ENCODE measurements around the gene SMIM32.

The SMIM32 gene

DNA sequence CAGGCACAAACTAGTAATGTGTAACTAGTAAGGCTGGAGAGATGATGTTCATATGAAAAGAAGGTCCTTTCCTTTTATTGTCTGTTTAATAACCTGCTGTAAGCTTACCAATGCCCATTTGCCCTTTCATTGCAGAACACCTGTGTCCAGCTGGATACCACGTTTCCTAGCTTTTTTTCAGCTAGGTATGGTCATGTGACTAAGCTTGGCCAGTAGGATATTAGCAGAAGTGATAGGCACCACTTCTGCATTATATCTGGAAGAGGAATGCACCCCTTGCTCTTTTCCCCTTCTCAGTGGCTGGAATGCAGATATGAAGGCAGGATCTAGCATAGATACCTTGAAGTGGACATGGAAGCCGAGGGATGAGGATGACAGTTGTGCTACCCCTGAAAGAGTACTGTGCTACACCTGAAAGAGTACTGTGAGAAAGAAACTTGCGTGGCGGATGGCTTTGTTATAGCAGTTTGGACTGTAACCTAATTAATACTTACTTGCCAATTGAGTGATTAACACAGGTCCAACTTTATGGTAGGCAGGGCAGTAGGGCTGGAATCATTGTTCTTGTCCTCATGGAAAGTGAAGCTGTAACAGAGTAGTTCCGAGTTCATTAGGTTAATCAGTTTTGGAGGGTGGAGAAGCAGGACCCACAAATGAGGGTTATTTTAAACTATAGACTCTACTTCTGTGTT lies 6.8 kb downstream of the SMIM32 start:
- DNase-seq: no peak

DNA sequence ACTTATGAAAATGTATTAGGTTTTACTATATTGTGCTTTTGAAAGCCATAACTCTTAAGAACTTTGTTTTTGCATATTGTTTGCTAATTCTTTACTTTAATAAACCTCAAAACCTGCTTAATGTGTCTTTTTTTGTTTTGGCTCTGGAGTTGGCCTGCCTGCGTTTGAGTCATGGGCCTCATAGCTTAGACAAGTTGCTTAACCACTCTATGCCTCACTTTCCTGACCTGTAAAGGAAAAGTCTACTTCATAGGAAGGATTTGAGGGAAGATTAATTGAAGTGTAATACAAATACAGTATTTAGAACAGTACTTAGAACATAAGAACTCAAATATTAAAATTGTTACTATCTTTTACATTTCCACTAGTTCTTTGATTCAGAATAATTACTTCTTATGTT lies 10.3 kb downstream of the SMIM32 start:
- no peak for DNase-seq

DNA sequence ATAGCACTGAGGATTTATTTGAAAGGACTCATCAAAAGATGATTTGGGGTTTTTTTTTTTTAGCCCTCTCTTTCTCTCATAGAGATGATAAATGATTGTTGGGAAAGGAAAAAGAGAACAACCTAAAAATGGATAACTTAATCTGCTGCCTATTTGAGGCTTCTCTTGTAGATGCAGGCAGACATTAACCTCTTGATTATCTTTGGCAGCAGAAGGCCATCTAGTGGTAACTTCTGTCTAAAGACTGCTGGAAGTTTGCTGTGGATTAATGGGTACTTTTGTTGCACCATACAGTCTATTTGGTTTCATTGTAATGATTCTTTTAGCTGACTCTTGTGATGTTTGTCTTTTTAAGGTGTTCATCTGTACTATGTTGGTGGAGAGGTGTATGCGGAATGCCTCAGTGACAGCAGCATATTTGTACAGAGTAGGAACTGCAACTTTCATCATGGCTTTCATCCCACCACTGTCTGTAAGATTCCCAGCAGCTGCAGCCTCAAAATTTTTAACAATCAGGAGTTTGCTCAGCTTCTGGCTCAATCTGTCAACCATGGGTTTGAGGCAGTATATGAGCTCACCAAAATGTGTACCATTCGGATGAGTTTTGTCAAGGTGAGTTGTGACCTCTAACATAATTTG lies 18.8 kb downstream of the SMIM32 start:
- DNase-seq: no peak

DNA sequence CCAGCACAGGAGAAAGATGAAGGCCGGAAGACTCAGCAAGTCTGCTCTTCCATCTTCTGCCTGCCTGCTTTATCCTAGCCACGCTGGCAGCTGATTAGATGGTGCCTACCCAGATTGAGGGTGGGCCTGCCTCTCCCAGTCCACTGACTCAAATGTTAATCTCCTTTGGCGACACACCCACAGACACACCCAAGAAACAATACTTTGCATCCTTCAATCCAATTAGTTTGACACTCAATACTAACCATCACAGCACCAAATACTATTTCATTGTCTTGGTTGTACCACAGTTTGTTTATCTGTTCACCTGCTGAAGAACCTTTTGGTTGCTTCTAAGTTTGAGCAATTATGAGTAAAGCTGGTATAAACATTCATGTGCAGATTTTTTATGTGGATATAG lies 23.7 kb downstream of the SMIM32 start:
- DNase-seq: no peak

DNA sequence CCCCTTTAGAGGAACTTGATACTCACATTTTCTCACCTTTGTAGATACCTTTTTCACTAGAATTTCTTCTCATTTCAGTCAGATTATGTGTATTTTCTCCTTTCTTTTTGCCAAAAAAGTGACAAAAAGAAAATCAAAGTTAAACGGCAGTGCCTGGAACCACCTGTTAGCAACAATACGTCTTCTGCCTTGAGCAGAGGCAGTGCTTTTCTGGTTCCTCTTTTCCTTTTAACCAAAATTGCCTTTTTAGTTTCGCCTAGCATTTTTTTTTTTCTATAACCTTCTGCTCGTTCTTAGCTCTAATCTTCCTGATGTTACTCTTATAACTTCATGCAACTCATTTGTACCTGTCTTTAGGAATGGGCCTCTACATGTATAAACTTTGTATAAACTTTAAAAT lies 26.1 kb downstream of the SMIM32 start:
- DNase-seq: no peak

DNA sequence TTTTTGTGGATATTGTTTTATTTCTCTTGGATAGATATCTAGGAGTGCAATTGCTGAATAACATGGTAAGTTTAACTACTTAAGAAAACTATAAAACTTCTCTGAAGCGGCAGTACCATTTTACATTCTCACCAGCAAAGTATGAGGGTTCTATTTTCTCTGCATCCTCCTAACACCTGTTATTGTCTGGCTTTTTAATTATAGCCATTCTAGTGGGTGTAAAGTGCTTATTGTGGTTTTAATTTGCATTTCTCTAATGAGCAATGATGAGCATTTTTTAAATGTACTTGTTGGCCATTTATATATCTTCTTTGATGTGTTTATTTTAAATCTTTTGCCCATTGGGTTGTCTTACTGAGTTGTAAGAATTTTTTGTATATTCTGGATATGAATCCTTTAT lies 28.7 kb downstream of the SMIM32 start:
- no peak for DNase-seq

DNA sequence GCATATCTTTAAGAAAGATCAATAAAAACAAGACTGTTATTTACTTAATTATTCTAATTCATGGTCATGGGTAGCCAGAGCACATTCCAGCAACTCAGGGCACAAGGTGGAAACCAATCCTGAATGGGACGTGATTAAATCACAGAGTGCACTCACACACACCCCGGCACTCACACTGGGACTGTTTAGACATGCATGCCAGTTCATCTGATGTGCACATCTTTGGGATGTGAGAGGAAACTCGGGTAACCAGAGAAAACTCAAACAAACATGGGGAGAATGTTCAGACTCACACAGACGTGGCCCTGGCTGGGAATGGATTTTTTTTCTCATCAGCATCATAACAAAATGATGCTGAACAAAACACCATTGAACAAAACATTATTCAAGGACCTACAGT lies 31.0 kb downstream of the SMIM32 start:
- no peak for DNase-seq

DNA sequence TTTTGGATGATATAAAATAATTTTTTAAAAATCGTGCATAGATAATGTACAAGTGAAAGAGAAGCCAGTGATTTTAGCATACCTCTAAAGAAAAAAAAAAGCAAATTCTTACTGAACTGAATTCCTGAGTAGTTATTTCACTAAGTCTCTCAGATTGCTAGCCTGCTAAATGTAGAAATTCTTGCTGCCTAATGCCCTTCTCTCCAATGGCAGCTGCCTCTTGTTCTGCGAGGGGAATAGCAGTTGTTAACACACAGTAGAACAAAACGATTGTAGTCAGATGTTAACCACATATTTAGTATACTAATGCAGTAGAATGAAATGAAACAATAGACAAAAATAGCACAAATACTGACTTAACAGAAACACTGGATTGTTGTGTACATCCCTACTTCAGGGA lies 33.5 kb downstream of the SMIM32 start:
- no peak for DNase-seq

DNA sequence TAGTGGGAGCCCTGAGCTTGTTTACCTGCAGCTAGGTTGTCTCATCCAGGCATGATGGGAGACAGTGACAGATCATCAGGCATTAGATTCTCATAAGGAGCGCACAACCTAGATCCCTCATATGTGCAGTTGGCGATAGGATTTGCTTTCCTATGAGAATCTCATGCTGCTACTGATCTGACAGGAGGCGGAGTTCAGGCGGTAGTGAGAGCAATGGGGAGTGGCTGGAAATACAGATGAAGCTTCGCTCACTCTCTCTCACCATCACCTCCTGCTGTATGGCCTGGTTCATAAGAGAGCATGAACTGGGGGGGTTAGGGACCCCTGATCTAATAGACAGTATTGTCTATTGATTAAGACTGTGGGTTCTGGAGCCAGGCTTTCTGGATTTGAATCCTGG lies 35.4 kb downstream of the SMIM32 start:
- no peak for DNase-seq

DNA sequence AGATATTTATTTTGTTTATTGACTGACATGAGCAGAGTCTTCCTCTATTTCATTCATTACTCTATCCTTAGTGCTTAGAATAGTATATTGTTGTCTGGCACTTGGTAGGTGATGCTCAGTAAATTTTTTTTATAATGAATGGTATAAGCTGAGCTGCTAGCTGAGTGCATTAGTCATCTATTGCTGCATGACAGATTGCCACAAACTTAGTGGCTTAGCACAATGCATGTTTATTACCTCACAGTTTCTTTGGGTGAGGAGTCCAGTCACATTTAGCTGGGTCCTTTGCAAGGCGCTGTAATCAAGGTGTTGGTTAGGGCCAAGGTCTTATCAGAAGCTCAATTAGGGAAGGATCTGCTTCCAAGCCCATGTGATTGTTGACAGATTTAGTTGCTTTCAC lies 37.2 kb downstream of the SMIM32 start:
- DNase-seq: no peak

DNA sequence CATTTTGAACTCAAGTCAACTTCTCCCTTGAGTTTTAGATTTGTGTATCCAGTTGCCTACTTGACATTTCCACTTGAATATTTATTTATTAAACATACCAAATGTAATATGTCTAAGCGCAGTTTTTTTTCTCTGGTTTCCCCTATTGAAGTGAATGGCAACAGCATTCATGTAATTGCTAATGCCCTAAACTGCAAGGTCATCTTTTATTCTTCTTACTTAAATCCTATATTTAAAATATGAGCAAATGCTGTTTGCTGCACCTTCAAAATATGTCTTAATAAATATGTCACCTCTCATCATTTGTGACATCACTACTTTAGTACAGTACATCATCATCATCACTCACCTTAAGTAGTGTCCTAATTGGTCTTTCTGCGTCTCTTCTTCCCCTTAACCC lies 37.9 kb downstream of the SMIM32 start:
- no peak for DNase-seq

DNA sequence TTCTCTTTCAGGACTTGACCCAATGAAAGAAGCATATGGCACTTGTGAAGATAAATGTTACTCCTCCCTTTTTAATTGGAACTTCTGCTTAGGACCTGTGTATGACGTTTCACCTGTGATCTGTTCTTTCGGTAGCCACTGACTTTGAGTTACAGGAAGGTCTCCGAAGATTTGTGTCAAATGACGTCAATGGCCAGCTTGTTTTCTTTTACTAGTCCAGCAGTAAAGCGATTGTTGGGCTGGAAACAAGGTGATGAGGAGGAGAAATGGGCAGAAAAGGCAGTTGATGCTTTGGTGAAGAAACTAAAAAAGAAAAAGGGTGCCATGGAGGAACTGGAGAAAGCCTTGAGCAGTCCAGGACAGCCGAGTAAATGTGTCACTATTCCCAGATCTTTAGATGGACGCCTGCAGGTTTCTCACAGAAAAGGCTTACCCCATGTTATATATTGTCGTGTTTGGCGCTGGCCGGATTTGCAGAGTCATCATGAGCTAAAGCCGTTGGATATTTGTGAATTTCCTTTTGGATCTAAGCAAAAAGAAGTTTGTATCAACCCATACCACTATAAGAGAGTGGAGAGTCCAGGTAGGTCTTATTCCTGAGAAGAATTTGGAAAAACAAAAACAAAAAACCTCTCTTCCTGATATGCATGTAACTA lies 39.3 kb downstream of the SMIM32 start:
- no peak for DNase-seq

DNA sequence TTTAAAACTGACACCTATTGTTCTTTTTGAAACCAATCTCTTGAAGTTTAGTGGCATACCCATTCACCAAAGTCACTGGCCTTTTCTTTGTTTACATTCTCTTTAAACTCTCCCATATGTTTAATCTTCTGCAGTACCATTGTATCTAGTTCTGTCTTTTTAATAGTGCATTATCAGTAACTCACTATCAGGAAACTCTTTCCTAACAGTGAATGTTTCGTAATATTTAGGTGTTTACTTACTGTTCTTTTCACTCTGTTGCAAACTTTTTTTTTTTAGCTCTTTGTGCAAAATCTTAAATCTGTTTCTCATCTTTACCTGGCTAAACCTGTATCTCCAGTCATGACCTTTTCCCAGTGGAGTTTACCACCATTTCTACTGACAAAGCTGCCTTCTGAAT lies 43.1 kb downstream of the SMIM32 start:
- DNase-seq: no peak

DNA sequence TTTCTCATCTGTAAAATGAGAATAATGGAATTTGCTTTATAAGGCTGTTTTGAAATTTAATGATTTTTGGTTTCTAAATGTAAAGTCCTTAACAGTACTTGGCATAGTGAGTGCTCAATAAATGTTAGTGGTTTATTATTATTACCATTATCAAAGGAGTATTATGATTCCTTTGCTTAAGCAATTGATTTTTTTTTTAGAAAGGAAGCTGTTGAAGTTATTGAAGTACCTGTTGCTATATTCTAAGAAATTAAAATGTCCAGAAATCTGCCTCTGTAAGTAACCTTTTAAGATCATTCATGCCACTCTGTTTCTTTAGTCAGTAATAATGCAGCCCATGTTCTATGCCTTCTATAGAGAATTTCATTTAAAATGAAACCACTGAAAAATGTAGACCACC lies 45.3 kb downstream of the SMIM32 start:
- DNase-seq: no peak

DNA sequence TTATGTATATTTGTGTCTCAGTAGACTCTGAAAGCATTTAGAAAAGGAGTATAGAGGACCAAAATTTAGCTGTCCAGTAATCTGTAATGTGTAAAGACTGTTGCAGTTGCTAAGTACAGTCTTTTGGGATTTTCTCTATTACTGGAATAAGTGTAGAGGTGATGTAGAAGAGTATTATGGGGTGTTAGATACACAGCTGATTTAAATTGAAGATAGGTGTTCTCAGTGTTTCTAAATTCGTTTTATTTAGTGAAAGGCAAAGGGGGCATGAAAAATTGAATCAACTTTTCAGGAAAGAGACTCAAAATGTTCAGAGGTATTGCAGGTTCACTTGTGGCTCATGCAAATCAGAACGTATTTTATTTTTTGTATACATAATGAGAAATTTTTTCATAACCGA lies 46.8 kb downstream of the SMIM32 start:
- no peak for DNase-seq

DNA sequence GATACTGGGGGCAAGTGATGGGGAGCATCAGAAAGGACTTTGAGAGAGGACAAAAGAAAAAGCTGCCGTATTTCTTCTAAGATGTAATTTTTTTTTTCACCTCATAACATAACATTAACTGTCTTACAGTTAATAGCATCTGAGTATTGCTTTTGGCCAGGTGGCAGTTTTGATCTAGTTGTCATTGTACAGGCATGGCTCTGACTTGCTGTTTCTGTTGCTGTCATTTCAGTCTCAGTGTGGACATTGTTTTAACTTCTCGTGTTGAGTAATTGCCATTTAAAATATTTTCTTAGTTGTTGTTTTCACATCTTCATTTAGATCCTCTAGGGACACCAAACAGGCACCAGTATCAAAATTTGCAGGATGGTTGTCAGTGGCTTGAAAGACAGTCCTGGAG lies 47.9 kb downstream of the SMIM32 start:
- no peak for DNase-seq

DNA sequence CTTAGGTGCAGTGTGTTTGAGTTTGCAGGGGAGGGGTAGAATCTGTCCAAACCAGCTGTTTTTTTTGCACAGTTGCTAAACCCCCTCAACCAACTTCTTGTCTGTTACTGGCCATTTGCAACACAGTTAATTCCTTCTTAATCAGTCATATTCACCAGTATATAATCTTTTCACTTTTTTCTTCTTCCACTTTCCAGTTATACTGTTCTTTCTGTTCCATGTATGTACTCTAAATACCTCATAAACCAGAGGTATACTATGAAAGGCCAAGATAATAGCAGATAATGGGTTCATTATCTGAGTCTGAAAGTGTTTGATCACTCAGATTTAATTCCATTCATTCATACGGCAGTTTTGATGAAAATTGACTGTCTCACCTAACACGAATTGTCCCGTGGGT lies 49.2 kb downstream of the SMIM32 start:
- DNase-seq: no peak

DNA sequence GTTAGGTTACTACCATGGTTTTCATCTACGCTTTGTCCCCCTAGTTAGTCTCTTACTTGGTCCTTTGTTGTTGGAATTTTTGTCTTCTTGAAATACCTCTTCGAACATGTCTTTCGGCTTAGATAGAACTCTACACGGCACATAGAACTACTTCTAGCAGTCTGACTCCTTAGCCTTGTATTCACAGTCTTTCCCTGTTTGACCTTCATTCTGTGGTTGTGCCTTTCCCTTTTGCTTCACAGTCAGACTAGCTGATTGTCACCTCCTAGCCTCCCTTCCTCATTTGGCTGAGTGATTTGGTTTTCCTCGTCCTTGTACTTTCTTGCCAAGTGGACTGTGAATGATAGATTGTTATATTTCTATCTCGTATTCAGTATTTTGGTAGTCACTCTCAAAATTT lies 49.6 kb downstream of the SMIM32 start:
- no peak for DNase-seq

DNA sequence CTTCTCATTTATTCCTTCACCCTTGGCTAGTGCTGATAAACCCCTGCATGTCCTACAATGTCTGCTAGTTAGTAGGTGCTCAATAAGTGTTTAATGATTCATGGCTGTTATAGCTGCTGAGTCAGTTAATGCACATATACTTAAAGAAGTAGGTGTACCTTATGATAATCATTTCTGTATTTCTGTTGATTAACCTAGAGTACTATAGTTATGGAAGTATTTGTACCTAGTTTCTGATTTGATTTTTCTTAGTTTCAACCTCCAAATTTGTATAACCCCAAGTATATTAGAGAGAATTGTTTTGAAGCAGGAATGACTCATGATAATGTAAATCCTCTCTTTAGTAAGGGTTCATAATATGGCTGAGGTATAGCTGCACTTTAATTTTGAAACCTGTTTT lies 51.4 kb downstream of the SMIM32 start:
- no peak for DNase-seq
